ENCODE data around the gene LEMD2. TPM values are rescaled to one million over a fixed set of nuclear protein-coding genes. Genes with fewer than 3 reads are reported as not detected.

LEMD2 gene
- total and polyA plus RNA-seq, 5 donors: 29.5 to 34.6 (median 33.2) TPM

GRCh38 chr6:33763483-33763882 lies 25.4 kb downstream of the LEMD2 start:
- H3K4me3 ChIP-seq (ENCODE audit: low read length): no peak overlapping the region
- no peaks in the 10 kb centered on the region for H3K9me3 ChIP-seq (ENCODE audit: control insufficient read depth, low read length)
- peak in 1 of 3 donors; percentile 15 for DNase-seq
- ATAC-seq: no peak
- intact Hi-C loops (cut with DNase I): loop anchor here (2.0 to 10.0 kb wide), 6 partner anchors 46 to 179 kb away; partner anchors contain the start of gene BAK1 (in 1 of the 4)
- no peak overlapping the region for H3K27ac ChIP-seq (ENCODE audit: low read length)
- H3K4me1 ChIP-seq (ENCODE audit: control insufficient read depth, insufficient read depth, low read length): peaks cover 4% of the 10 kb centered on the region
- no peaks in the 10 kb centered on the region for H3K27me3 ChIP-seq (ENCODE audit: control insufficient read depth, insufficient read depth)
- 45% methylated on average over 6 of the region's 6 CpGs for WGBS

DNA sequence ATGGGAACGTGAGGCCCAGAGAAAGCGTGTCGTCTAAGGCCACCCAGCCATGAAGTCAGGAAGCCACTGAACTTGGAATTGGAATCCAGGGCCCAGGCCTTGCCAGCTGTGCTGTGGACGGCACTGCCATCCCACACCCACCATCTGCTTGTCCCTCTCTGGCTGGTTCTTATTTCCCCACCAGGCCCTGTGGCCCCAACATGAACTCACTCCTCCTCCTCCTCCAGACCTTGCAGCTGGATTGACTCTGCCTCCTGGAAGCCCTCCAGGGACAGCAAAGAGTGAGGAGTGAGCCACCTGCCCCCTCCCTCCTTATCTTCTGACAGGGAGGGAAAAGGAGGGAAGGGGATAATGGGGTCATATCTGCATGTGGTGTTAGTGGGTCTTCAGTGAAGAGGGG lies 26.2 kb downstream of the LEMD2 start:
- H3K9me3 ChIP-seq (ENCODE audit: control insufficient read depth, low read length): no peaks in the 10 kb centered on the region
- H3K4me1 ChIP-seq (ENCODE audit: control insufficient read depth, insufficient read depth, low read length): peaks cover 4% of the 10 kb centered on the region
- whole genome bisulfite sequencing: 76% methylated on average over 4 of the region's 4 CpGs
- DNase-seq: peak in 1 of 3 donors; percentile 32
- intact Hi-C loops (cut with DNase I): loop anchor here (2.0 to 10.0 kb wide), 6 partner anchors 45 to 178 kb away; partner anchors contain the start of gene BAK1 (in 1 of the 4)
- no peak for ATAC-seq
- H3K27me3 ChIP-seq (ENCODE audit: control insufficient read depth, insufficient read depth): no peaks in the 10 kb centered on the region
- H3K4me3 ChIP-seq (ENCODE audit: low read length): no peak overlapping the region
- H3K27ac ChIP-seq (ENCODE audit: low read length): no peak overlapping the region

DNA sequence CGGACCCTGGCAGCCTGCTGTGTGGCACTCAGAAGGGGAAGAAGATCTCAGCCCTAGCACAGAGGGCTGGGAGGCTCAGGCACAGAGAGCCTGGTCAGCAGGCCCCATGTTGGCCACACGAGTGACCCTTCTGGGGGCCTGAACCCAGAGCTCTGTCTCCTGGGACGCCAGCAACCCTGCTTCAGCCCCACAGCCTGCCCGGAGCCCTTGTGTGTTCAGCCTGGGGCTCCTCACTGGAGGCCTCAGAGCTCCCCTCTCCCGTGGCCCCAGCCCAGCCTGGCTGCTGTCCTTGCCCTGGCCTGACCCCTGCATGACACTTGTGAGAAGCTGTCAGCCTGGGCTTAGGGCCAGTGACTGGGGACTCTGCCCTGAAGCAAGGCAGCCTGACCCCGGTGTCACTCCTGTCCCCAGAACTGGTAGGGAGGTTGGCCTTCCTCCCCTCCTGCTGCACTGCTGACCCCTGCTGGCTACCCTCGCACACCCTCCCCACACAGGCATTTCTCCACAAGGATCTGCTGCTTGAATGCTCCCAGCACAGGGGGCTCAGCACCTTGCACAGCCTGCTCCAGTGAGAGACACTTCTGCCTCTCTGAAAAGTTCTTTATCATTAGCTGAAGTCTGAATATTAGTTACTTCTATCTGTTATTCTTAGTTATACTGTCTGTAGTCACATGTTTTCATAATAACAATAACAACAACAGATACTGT lies 26.9 kb downstream of the LEMD2 start:
- intact Hi-C loops (cut with DNase I): loop anchor here (2.0 to 10.0 kb wide), 6 partner anchors 45 to 177 kb away; partner anchors contain the start of gene BAK1 (in 1 of the 4)
- no peak overlapping the region for H3K4me3 ChIP-seq (ENCODE audit: low read length)
- ATAC-seq: peak; percentile 77 to 85
- no peaks in the 10 kb centered on the region for H3K27me3 ChIP-seq (ENCODE audit: control insufficient read depth, insufficient read depth)
- no peaks in the 10 kb centered on the region for H3K9me3 ChIP-seq (ENCODE audit: control insufficient read depth, low read length)
- peak overlapping the region; percentile 31 for H3K27ac ChIP-seq (ENCODE audit: low read length)
- 40% methylated on average over 7 of the region's 7 CpGs for WGBS
- peak; percentile 72 to 91 (median 87) for DNase-seq
- peaks cover 4% of the 10 kb centered on the region for H3K4me1 ChIP-seq (ENCODE audit: control insufficient read depth, insufficient read depth, low read length)

DNA sequence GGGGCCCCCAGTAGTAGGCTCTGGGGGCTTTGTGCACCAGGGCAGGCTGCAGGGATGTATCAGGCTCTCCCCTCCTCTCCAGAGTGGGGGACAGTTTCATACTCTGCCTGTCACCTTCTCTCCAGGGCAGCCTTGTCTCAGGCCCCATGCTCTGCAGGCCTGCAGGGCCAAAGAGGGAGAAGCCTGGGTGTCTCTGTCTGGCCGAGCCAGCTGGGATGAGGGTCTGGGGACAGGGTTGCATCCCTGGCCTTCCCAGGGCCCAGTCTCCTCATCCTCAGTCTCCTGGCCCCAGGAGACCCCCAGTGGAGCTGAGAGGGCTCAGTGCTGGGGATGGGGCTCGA lies 27.4 kb downstream of the LEMD2 start:
- Histone ChIP-seq H3K4me1 (ENCODE audit: control insufficient read depth, insufficient read depth, low read length) (peaks cover 4% of the 10 kb centered on the region), H3K9me3 (ENCODE audit: control insufficient read depth, low read length) (no peaks in the 10 kb centered on the region), H3K4me3 (ENCODE audit: low read length) (no peak overlapping the region), H3K27me3 (ENCODE audit: control insufficient read depth, insufficient read depth) (no peaks in the 10 kb centered on the region), H3K27ac (ENCODE audit: low read length) (peak overlapping the region; percentile 31)
- 80% methylated on average over 2 of the region's 2 CpGs for WGBS
- peak; percentile 7 to 14 for ATAC-seq
- intact Hi-C loops (cut with DNase I): loop anchor here (5.0 to 10.0 kb wide), 4 partner anchors 44 to 177 kb away; partner anchors contain the start of gene BAK1 (in 1 of the 4)
- peak in 1 of 3 donors; percentile 29 for DNase-seq

DNA sequence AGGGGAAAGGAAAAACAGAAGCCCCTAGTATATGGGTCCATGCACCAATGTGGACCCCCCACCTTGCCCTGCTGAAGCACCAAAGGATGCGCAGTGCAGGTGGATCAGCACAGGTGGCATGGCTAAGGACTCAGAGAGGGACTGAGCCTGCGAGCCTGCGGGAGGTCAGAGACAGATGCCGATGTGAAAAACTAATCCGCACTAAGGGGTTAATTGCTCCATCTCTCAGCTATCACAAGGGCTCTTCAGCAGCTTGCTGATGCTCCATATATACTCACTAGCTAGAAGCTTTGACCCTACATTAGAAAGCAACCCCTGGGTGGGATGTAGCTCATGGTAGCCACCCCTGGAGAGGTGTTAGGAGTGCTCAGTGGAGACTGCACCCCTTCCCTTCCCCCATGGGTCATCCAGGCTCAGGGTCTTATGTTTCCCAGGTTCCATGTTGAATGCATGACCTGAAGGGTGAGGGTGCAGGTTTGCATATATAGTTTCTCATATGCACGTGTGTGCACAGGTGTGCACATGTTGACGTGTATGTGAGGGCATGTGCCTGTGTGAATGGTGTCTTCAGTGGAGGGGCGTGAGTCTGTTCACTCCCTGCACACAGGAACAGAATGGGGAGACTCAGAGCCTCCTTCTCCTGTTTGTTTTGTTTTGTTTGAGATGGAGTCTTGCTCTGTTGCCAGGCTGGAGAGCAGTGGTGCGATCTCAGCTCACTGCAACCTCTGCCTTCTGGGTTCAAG lies 28.9 kb downstream of the LEMD2 start:
- Histone ChIP-seq H3K4me3 (ENCODE audit: low read length) (no peak overlapping the region), H3K9me3 (ENCODE audit: control insufficient read depth, low read length) (no peaks in the 10 kb centered on the region), H3K27ac (ENCODE audit: low read length) (no peak overlapping the region), H3K27me3 (ENCODE audit: control insufficient read depth, insufficient read depth) (no peaks in the 10 kb centered on the region), H3K4me1 (ENCODE audit: control insufficient read depth, insufficient read depth, low read length) (peaks cover 4% of the 10 kb centered on the region)
- DNase-seq (peak in 1 of 3 donors; percentile 24), ATAC-seq (no peak)
- intact Hi-C loops (cut with DNase I): loop anchor here (5.0 to 10.0 kb wide), 4 partner anchors 43 to 175 kb away; partner anchors contain the start of gene BAK1 (in 1 of the 4)
- WGBS: 79% methylated on average over 9 of the region's 9 CpGs

DNA sequence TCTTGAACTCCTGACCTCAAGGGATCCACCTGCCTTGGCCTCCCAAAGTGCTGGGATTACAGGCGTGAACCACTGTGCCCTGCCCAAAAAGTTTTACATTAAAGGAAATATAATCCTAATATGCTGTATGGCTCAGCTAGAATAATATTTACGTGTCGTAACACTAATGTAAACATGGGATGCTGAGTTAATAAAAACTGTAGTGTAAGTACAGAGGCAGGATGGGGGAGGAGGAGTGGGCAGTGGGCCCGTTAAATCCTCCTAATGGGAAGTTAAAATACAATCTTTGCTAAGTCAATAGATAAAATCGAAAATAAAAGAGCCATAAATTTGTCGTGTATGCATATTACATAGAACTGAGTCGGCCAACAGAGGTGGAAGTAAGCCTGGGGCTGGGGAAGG lies 30.1 kb downstream of the LEMD2 start:
- peaks cover 4% of the 10 kb centered on the region for H3K4me1 ChIP-seq (ENCODE audit: control insufficient read depth, insufficient read depth, low read length)
- no peak overlapping the region for H3K27ac ChIP-seq (ENCODE audit: low read length)
- H3K27me3 ChIP-seq (ENCODE audit: control insufficient read depth, insufficient read depth): no peaks in the 10 kb centered on the region
- H3K4me3 ChIP-seq (ENCODE audit: low read length): no peak overlapping the region
- ATAC-seq (no peak), DNase-seq (peak in 1 of 3 donors; percentile 9)
- H3K9me3 ChIP-seq (ENCODE audit: control insufficient read depth, low read length): no peaks in the 10 kb centered on the region
- 74% methylated on average over 7 of the region's 7 CpGs for WGBS
- intact Hi-C loops (cut with DNase I): no loop called here

DNA sequence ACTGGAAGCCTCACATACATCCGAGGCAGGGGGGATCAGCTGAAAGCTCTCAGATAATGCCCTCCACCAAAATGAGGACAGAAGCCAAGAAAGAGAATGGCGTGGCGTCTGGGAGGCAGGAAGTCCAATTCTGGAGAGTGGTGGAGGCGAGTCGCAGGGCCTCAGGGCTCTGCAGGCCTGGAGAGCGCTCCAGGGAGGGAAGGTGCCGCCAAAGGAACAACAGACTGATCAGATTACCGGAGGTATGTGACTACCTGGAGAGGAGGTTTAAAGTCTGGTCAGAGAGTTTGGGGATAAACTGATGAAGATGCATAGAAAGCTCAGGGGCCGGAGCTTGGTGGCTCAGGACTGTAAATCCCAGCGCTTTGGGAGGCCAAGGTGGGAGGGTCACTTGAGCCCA lies 31.0 kb downstream of the LEMD2 start:
- Histone ChIP-seq H3K27me3 (ENCODE audit: control insufficient read depth, insufficient read depth) (no peaks in the 10 kb centered on the region), H3K4me1 (ENCODE audit: control insufficient read depth, insufficient read depth, low read length) (peaks cover 4% of the 10 kb centered on the region), H3K4me3 (ENCODE audit: low read length) (no peak overlapping the region), H3K9me3 (ENCODE audit: control insufficient read depth, low read length) (no peaks in the 10 kb centered on the region), H3K27ac (ENCODE audit: low read length) (no peak overlapping the region)
- DNase-seq (peak in 1 of 3 donors; percentile 9), ATAC-seq (no peak)
- intact Hi-C loops (cut with DNase I): no loop called here
- 78% methylated on average over 10 of the region's 10 CpGs for WGBS

DNA sequence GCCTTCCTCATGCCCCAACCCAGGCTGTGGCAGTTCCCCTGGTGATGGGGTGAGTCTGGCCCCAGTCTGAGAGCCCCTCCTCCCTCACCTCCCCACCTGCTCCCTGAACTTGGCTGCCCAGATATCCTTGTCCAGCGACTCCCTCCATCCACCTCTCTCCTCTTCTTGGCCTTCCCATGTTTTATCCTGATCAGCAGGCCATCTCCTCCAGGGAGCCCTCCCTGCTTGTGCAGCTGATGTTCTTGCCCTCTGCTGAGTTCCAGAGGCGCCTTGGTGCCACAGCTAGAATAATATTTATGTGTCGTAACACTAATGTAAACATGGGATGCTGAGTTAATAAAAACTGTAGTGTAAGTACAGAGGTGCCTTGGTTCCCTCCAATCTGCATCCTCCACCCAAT lies 31.8 kb downstream of the LEMD2 start:
- Histone ChIP-seq H3K4me3 (ENCODE audit: low read length) (no peak overlapping the region), H3K9me3 (ENCODE audit: control insufficient read depth, low read length) (no peaks in the 10 kb centered on the region), H3K27ac (ENCODE audit: low read length) (no peak overlapping the region), H3K4me1 (ENCODE audit: control insufficient read depth, insufficient read depth, low read length) (peaks cover 4% of the 10 kb centered on the region), H3K27me3 (ENCODE audit: control insufficient read depth, insufficient read depth) (no peaks in the 10 kb centered on the region)
- no peak for ATAC-seq
- 80% methylated on average over 3 of the region's 3 CpGs for WGBS
- intact Hi-C loops (cut with DNase I): no loop called here
- DNase-seq: peak in 1 of 3 donors; percentile 1

DNA sequence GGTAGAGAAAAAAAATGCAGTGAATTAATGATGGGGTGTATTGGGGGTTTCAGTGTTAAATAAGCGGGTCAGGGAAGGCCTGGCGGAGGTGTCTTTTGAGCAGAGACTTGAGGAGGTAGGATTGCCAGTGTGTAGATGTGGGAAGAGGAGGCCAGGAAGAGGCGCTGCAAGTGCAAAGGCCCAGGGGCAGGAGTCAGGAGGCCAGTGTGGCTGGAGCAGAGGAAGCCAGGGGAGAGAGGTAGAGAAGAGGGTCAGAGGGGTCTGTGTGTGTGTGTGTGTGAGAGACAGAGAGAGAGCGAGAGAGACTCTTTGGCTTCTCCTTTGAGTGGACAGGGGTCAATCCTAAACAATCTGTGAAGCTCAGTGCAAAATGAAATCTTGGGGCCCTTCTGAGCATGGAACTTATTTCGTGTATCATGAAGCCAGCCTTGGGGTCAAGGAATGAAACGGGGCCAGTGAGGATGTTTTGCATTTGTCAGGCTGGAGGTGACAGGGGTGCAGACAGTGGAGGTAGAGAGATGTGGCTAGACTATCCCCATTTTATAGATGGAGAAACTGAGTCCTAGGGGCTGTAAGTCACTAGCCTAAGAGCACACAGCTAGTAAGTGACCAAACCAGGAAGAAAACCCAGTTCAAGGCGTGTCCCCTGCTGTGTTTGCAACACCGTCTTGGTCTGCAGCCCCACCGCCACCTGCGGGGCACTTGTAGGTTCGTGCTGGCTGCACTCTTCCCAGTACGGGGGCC lies 32.5 kb downstream of the LEMD2 start:
- H3K27me3 ChIP-seq (ENCODE audit: control insufficient read depth, insufficient read depth): no peaks in the 10 kb centered on the region
- intact Hi-C loops (cut with DNase I): no loop called here
- ATAC-seq (no peak), DNase-seq (peak in 1 of 3 donors; percentile 6)
- 83% methylated on average over 12 of the region's 12 CpGs for WGBS
- no peak overlapping the region for H3K4me3 ChIP-seq (ENCODE audit: low read length)
- H3K4me1 ChIP-seq (ENCODE audit: control insufficient read depth, insufficient read depth, low read length): peaks cover 2% of the 10 kb centered on the region
- H3K27ac ChIP-seq (ENCODE audit: low read length): no peak overlapping the region
- H3K9me3 ChIP-seq (ENCODE audit: control insufficient read depth, low read length): no peaks in the 10 kb centered on the region

- 85% methylated on average over 13 of the region's 13 CpGs for WGBS
- H3K27me3 ChIP-seq (ENCODE audit: control insufficient read depth, insufficient read depth): no peaks in the 10 kb centered on the region
- ATAC-seq (no peak), DNase-seq (peak in 1 of 3 donors; percentile 26)
- intact Hi-C loops (cut with DNase I): no loop called here
- no peaks in the 10 kb centered on the region for H3K9me3 ChIP-seq (ENCODE audit: control insufficient read depth, low read length)
- H3K4me1 ChIP-seq (ENCODE audit: control insufficient read depth, insufficient read depth, low read length): no peaks in the 10 kb centered on the region
- H3K4me3 ChIP-seq (ENCODE audit: low read length): no peak overlapping the region
- no peak overlapping the region for H3K27ac ChIP-seq (ENCODE audit: low read length)
Observed at GRCh38 chr6:33755070-33755869, 33.7 kb downstream of the LEMD2 start.
